PFSK-1 (cell line): ENCODE measurements around the gene APOL3.

Experiments
- POLR2AphosphoS5 ChIP-seq: IDR thresholded peaks from 2 replicates; pipeline ENCODE4 v1.6.1; 2012; ENCODE audit warnings: low read depth, mild to moderate bottlenecking, control low read depth, low read length, moderate library complexity
- TAF1 ChIP-seq: IDR thresholded peaks from 2 replicates; pipeline ENCODE4 v1.6.1; 2012; ENCODE audit warnings: low read length, control low read depth, borderline replicate concordance; ENCODE audit not compliant: insufficient read depth

- no peak for TF ChIP-seq POLR2AphosphoS5
- TF ChIP-seq TAF1: no peak
Measured at GRCh38 chr22:36194385-36194784, 33.8 kb upstream of the APOL3 start.
